Middle frontal gyrus (tissue), 1 donor: ENCODE data around the gene ERICH2.

ENCODE experiments used
- DNase-seq: peaks from one replicate; pipeline ENCODE4 v3.0.0-alpha.2; 2015; ENCODE audit warnings: low spot score; ENCODE audit errors: extremely low spot score

The ERICH2 gene

DNA sequence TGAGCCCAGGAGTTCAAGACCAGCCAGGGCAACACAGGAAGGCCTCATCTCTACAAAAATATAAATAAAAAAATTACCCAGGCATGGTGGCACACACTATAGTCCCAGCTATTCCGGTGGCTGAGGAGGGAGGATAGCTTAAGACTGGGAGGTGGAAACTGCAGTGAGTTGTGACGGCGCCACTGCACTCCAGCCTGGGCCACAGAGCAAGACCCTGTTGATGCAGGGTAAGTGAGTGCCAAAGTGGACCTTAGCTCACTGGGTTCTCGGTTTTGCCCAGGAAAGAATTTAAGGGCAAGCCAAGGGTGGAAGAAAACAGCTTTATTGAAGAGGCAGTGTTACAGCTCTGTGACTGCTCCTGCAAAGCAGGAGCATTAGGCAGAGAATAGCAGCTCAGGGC lies 6.9 kb upstream of the ERICH2 start:
- DNase-seq = no peak

DNA sequence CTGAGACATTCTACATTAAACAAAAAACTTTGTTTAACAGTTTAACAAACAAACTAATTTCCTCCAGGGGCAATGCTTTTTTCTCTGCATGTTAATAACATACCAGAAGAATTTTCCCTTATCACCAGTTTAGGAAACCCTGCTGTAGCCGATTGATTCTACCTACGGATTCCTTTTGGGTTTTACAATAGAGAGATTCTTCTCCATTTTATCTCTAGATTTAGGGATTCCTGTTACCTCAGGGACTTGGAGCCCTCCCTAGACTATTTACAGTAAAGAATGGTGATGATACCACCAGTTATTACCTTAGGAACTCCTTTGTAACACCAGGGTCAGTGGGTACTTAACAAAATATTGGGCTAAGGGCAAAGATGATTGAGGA lies 5.3 kb upstream of the ERICH2 start:
- DNase-seq = no peak

DNA sequence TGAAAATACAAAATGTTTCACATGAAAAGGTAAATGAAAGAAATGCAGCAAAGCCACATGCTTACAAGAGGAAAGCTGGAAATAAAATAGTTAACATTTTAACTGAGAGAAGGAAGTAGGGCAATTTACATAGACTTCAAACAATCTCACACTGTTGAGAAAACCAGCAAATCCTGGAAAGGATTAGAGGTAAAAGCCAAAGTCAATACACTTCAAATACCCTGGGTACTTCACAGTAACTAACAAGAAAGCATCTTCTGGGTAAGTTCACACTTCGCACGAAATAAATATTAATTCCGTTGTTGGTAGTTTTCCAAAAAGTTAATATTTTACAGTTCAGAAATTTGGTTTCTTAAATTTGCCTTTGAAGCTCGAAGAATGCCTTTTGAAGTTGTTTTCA lies 3.5 kb upstream of the ERICH2 start:
- DNase-seq = no peak

DNA sequence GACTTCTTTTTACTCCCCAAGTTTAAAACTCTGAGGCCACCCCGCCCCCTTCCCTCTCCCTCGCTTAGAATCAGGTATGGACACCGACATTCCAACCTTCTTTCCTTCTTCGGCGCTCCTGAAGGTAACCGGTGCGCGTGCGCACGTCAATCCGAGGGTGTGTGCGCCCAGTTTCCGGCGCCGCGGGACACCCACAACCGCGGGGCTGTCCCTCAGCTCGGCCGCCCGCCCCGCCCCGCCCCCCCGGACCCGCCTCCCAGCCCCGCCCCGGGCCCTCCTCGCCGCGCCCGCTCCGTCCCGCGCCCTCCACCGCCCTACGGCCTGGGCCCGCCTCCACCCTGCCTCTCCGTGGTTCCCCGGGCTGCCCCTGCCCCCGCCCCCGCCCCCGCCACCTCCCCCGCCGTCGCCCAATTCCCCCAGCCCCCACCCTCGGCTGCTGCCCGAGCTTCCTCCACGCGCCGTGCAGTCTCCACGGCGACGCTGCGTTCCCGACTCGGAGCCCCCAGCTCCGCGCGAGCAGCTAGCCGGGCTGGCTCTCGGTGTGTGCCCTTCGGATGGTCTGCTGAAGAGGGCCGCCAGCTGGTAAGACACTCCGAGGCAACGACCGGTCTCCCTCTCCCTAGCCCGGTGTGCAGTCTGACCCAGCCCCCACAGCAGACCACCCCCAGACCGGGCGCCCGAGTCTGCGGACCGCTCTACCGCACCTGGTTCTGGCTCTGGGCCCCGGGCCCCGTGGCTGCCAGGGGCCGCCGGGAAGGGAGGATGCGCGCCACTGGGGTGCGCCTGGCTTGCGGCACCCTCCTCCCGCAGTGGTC lies 635 bp downstream of the ERICH2 start:
- DNase-seq = no peak

DNA sequence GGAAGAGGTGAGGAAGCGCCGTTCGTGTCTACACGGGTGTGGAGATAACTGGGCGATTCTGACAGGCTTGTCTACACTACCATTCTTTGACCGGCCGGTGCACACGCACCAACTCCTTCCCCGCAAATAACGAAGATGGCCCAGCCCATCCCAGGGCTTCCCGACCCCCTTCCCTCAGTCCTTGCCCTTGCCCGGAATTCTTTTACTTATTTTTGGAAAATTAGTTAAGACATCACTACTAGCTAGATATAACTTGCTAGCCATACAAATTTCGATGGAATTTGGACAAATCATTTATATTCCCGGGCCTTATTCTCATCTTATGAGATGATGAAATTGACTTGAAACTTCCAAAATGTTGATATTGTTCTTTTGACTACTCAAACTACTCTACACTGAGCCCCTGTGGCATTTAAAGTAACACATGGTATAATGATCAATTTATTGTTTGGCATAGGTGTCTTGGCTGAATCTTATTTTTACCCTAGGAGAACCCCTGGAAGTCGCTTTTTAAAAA lies 1.3 kb downstream of the ERICH2 start:
- no peak for DNase-seq

DNA sequence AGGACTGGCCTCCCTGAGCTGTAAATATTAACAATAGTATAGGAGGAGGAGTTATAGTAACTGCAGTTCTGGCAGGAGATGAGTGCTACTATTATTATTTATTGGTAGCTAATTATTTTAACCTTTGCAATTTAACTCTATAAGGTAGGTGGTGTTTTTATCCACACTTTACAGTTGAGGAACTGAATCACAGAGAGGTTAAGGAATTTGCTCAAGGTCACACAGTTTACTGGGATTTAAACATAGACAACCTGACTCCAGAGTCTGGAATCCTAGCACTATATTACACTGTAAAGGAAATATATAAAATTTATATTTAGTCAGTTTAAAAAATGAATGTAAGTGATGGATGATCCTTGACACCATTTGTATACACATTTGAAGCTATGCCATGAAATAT lies 2.1 kb downstream of the ERICH2 start:
- DNase-seq = no peak

DNA sequence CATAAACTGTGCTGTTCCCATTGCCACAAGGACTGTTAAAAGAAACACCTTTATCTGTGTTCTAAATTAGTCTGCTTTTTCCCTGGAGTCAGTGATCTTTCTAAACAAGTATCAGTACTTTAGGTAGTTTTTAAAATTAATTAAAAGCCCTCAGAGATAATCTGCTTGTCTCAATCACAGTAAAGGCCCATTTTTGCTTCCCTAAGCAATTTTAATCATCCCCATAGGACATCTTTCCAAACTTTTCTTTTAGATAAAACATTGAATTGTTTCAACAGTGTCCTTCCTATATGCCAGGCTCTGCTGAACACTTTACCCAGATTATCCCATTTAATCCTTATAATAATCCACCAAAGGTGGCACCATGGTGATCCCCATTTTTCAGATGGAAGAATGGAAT lies 3.9 kb downstream of the ERICH2 start:
- DNase-seq = no peak

DNA sequence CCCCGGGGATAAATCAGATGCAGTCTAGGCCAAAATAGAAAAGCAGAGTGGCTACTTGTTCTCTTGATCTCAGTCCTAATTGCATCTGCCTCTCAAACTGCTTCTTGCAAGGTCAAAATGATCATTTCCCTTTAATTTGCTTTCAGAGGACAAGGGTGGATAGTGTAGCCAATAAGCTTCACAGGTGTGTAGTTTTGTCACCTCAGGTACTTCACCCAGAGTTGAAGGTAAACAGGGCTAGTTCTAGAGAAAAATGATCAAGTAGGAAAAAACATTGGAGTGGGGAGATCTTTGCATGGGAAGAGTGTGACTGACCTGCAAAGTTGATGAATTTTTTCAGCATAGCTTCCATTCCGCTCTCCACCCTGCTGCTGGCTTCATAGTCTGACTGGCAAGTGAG lies 8.7 kb downstream of the ERICH2 start:
- no peak for DNase-seq

DNA sequence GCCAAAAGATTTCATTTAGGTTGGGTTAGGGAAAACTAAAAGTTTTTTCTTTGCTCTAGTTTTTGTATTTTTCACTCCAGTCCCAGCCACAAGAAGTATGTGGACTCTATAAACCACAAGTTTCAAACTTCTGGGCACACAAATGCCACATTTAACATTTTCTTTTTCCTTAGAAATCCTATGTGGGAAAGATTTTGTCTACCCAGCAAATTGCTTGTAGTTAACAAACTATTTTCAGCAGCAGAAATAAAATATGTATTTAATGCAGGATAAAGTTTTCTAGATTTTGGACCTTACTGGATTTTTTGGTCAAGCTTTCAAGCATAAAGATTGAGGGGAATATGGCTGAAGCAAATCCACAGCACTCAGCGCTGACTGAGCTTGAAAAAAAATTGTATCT lies 9.1 kb downstream of the ERICH2 start:
- DNase-seq = no peak

DNA sequence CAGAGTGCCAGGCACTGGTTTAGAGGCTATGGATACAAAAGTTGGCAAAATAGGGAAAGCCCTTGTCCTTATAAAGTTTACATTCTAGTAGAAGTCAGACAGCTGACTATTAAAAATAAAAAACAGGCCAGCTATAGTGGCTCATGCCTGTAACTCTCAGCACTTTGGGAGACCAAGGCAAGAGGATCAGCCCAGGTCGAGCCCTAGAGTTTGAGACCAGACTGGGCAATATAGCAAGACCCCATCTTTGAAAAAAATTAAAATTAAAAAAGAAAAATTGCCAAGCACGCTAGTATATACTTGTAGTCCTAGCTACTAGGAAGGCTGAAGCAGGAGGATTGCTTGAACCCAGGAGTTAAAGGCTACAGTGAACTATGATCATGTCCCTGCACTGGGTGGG lies 12.5 kb downstream of the ERICH2 start:
- DNase-seq = no peak

DNA sequence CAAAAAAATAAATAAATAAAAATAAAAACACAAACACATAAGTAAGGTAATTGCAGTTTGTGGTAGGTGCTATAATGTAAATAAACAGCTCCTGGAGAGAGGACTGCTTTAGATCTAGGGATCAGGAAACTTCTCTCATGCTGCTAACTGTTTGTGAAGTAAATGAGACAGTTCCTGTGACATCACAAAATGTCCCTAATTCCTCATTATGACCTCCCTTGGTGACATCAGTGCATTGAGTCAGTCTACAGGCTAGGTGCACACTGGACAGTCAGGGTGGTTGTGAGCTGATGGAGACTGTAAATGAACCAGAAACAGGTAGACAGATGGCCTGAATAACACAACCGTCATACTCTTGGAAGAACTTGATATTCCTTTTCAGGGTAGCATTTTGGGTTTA lies 13.4 kb downstream of the ERICH2 start:
- no peak for DNase-seq

DNA sequence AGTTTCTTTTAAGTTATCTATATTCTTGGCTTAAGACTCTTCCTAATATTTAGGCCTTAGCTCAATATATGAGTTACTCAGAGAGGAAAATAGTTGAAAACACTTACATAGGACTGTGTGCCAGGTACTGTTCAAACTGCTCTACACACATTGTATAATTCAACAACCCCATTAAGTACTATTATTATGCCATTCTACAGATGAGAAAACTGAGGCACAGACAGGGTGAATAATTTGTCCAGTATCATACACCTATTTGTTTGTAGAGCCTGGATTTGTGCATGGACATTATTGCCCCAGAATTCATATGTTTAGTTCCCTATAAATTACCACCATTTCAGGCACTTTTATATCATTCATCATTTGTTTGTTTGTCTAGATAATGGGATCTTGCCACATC lies 28.8 kb downstream of the ERICH2 start:
- no peak for DNase-seq

DNA sequence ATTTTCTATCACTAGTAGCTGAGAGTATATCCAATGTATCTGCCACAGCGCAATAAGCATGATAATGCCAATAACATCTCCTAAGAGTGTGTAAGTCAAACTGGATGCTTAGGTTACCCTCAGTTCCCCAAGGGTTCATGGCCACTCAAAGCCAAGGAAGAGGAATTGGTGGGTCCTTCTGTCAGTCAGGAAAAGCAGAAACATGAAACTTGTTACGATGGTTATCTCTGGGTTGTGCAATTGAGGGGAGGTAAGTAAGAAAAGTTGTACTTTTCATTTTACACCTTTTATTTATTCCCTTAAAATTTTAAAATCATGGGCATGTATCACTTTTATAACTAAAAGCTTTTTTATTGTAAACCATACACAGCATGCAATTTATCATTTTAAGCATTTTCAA lies 36.4 kb downstream of the ERICH2 start:
- no peak for DNase-seq

DNA sequence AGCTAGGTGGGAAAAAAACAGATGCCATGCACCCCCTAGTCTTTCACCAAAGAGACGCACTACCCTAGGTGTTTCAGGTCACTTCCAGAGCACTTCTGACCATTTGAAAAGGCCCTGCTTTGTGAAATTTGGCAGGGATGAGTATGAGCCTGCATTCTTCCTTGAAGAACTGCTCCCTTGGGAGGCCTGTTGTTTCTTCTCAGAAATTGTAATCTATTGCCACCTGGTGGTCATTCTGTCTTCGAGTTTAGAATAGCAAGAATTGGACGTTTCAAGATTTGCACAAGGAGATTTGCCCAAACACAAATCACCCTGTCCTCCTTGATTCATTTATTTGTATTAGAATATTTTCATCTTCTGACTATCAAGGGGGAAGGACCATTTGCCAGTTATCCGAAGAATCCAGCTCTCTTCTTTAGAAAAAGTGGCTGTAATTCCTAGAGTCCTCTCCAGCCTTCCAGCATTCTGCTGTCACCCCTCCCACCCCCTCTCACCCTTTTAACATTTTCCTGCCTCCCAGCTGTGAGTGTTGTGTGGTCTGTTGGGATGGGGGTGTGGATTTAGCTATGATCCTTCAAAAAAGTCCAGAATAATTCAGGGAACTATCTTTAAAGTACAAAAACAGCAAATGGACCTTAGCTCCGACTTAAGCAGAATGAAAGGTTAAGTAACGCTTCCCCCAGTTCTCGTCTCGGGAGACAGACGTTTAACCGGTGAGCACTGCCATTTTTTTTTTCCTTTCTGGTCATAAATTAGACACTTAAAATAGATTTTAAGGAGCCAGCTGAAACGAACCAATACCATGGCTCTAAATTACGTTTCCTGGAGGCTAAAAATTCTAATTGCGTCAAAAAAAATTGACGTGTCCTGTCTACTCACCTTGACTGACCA lies 42.8 kb downstream of the ERICH2 start:
- peak; percentile 84 for DNase-seq

DNA sequence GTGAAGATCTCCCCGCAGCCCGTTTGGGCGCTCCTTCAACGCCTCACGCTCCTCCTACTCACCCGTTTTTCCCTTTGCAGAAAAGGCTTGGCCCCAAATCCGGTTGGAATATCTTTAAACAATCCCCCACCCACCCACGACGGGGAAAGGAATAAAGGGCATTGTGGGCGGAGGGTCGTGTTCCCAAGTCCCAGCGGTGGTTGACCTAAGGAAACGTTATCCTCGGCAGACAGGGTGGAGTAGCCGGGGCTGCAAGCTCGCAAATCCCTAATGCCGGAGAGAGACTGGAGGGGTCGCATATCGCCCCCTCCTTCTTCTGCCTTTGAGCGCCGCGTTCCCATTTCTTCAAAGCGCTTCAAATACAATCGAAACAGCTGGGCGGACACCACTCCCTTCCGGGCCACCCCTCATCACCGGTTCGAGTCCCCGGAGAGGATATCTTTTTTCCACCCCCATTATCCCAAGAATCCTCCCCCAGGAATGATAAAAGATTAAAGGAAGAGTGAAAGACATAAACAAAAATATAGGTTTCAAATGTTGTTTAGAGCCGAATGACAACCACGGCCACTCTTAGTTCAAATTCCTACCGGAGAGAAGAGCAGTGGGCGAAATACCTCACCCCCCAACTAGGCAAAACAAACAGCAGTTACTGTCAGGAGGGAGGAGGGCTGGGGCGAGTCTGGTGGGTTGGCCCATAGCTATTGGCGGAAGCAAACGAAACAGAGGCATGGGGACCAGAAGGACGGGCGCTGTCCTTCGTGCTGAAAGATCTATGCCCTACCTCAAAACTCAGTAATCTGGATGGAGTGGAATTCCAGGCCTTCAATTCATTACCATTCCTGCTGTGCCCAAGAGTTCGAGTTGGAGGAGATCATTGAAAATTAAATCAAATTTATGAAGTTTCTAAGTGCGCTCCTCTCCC lies 43.7 kb downstream of the ERICH2 start:
- no peak for DNase-seq

DNA sequence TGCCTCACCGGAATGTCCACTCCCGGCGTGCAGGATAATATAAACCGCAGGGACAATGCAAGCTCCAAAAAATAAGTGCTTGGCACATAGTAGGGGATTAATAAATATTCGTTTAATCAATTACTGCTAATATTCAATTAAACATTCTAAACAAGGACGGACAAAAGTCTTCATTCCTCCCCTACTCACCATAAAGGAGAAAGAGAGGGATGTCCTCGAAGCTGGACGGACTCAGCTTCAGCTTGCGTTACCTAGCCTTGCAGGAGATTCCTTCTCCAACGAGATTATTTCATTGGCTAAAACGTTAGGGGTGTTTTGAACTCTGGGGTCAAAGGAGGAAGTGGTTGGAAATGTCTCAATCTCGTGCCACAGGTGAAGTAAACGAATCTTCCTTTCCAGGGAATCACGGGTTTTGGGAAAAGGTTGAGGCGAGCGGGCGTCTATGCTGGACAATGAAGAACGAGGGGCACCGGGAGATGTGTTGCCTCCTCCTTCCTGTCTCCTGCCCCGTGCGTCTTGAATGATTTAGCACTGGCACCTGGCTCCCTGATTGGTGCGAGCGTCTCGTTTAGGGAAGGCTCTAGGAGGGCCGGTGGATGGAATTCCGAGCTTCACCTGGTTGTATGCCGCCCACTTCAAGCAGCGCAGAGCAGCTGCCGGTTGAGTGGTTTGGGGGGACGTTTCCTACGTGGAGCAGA lies 44.5 kb downstream of the ERICH2 start:
- no peak for DNase-seq

DNA sequence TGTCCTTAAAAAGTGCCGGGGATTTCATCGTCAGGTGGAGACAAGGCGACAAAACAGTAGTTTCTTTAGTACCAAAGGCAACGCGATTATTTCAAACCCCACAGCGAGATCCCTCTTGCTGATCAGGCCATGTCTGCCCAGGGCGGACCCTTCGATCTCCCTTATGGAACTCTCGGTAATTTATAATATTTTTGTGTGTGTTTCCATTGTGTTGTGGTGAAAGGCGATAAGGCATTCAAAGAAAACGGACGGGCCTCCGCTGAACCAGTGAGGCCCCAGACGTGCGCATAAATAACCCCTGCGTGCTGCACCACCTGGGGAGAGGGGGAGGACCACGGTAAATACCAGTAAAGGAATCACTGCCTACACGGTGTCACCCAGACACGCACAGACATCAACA lies 45.1 kb downstream of the ERICH2 start:
- DNase-seq = no peak

DNA sequence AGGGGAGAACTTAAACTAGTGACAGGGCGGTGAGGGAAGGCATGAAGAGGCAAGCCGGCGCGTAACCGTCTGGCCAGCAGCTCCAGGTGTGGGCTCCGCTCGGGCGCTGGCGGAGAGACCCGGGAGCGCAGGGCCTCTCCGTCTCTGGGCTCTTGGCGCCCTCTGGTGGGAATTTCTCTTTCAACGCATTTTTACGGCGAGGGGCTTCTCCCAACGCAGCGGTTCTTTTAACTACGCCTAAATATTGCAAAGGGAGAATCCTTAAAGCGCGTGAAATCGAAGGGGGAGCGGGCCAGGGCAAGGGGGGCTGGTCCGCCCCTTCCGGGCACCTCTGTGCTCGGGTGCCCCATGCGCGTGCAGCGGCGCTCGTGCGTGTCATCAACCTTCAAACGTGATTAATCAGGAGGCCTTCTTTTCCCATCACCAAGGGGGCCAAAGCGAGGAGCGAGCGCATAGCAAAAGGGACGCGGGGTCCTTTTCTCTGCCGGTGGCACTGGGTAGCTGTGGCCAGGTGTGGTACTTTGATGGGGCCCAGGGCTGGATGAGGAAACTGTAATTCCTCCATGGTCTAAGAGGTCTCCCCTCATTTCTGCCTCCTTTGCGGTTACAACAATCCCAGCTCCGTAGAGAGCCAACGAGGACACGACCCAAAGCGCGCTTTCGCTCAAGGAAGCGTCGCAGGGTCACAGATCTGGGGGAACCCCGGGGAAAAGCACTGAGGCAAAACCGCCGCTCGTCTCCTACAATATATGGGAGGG lies 45.7 kb downstream of the ERICH2 start:
- DNase-seq = no peak

DNA sequence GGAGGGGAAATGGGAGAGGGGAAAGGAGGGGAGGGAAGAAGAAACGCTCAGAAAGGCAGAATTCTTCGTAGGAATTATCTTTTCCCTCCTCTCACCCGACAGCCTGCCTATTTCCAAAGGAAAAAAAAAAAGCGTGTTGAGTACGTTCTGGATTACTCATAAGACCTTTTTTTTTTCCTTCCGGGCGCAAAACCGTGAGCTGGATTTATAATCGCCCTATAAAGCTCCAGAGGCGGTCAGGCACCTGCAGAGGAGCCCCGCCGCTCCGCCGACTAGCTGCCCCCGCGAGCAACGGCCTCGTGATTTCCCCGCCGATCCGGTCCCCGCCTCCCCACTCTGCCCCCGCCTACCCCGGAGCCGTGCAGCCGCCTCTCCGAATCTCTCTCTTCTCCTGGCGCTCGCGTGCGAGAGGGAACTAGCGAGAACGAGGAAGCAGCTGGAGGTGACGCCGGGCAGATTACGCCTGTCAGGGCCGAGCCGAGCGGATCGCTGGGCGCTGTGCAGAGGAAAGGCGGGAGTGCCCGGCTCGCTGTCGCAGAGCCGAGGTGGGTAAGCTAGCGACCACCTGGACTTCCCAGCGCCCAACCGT lies 46.4 kb downstream of the ERICH2 start, which contains the start of gene GAD1:
Gene GAD1, plus strand, starts transcription at position 384 of the 589 bp plus-strand sequence. CDS start 1,705 bp downstream, outside the sequence.
- DNase-seq = peak; percentile 13
